HG03457 (cell line): ENCODE results near the gene SPOCK1.
"Not testable (repeated sequence)": the region's sequence is repeated elsewhere in the genome, so short reads cannot be mapped to it uniquely, and the experiment has no call there.

Experiments
- ATAC-seq: cut with Tn5 transposase; IDR thresholded peaks from one replicate; pipeline ENCODE4 v1.9.1; 2021; ENCODE audit warnings: moderate number of reproducible peaks; ENCODE audit not compliant: unreplicated experiment

SPOCK1 gene

DNA sequence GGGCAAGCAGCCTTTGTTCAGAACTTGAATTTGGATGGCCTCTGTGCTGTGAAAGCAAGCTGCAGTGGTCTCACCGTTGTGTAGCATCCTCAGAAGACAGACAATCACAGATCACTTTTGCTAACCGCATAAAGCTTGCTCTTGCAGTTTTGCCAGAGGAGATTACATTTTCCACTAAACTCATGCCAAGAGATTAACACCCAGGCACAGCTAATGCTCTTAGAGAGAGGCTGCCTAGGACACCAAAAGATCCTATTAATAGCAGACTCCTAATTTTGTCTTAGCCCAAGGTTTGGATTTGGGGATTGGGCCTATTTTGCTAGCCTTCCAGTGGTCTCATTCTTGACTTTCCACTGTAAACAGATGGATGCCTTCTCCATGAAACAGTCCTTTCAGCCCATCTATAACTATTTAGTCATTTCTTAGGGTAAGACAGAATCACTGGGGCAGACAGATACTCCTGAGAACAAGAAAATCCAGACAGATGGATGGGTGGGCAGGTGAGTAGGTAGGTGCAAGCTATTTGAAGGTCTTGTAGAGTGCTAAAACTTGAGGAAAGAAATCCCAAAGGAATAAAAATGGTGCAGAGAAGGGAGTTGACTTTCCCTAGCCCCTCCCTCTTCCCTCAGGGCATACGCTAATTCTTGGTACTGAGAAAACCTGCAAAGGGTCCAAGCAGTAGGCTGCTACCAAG lies 506.2 kb downstream of the SPOCK1 start:
- no peak for ATAC-seq

DNA sequence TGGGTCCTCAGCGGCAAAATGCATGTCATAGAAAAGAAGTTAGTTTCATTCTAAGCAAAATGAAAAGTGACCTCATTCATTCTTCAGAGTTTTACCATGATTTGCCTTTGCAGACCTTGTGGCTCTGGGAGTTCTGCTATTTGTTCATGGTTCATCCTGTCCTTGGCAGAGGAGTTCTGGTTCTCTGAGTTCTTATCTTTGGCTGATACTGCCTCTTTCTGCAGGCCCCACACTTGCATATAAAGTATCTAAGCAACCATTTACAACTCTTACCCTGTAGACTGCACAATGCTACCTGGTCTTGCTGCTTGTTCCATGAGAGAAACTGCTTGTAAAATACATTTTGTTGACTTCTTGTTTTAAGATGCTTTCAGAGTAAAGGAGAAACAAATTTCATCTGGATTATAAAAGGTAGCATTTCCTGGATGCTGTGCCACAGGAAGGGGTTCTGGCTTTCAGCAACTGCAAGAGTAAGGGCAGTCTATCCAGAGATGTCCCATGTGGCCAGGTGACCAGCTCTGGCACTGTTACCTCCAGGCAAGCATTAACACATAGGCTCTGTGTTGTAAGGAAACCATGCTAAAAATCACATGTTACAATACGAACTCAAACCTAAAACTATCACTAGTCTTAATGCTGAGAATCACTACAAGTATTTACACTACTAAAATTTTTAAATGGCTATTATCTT lies 513.2 kb downstream of the SPOCK1 start:
- ATAC-seq = no peak

DNA sequence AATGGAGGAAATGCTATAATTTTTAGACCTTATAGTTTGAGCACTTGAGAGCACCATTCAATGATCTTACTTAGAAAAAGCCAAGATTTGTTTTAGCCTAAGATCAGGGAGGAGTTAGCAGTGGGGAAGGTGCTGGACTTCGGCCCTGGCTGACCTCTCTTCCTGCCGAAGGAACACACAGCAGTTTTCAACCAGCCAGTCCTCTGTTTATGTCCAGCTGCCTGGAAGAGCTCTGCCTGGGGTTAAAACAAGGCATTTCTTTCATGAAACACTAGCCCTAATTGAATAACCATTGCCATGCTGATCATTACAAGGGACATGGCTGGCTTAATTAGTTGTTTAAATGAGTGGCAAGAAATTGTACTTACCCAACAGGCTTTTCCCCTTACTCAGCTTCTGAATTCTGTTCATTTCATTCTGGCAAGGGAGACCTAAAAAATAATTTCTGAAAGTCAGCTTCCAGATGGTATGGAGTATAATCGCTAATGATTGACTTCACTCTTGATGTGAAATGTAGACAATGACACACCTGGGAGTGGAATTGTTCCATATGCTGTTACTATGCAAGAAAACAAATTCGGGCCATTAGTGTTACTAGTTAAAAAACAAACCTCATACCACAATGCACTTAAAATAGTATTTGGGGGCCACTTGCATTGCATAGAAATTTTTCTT lies 514.2 kb downstream of the SPOCK1 start:
- ATAC-seq = no peak

DNA sequence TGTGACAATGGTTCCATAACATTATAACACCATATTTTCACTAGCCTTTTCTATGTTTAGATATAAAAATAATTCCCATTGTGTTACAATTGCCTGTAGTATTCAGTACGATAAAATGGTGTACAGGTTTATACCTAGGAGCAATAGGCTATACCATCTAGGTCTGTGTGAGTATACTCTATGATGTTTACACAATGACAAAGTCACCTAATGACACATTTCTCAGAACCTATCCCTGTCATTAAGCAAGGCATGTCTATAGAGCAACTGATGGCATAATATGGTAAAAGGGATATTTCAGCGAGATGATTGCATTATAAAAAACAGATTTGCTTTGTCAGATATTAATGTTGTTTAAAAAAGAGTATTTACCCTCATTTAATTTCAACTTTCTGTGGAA lies 517.2 kb downstream of the SPOCK1 start:
- no peak for ATAC-seq

DNA sequence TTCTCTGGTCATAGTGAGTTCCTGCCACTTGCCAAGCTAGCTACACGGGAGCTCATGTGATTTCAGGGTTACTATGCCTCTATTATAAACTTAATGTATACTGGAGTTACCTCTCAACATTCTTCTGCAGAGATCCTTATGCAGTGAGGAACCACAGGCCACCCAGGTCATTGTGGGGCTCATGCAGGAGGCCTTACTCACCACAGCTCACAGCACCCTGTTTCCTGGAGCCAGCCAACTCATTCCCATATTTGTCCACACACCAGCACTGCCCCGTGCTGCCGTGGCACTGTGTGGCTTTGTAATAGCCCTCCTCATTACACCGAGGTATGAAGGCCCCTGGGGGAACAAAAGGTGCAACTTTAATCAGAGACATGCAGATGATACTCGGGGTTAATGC lies 520.0 kb downstream of the SPOCK1 start:
- ATAC-seq = no peak

DNA sequence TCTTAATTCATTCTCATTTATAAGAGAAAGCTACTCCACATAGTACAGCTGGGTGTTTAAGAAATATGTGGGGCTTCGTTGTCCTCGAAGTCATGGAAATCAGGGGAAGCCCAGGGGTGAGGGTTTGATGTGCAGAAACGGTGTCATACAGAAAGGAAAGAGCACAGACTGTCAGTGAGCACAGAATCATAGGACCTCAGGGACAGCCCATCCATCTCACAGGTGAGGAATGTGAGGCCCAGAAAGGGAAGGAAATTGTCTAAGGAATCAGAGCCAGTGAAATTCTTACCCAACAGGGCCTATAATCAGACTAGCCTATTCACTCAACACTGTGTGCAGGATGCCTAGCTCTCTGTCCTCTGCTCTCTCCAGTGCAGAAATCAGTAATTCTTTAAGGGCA lies 535.6 kb downstream of the SPOCK1 start:
- ATAC-seq = no peak

DNA sequence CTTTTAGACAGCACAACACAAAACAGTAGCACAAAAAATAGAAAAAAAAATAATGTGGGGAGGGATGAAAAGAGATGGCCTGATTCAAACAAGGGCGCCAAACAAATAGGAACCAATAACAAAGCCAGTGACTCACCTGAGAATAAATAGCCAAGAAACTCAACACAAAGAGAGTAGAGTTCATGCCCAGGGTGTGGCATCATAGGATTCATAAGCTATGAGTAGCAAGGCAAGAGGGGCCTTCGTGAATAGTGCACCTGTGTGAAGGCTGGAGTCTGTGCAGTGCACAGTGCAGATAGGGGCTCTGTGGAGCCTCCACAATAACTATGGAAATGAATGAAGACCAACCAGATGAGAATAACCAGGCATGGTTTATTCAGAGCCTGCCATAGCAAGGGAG lies 541.7 kb downstream of the SPOCK1 start:
- no peak for ATAC-seq

DNA sequence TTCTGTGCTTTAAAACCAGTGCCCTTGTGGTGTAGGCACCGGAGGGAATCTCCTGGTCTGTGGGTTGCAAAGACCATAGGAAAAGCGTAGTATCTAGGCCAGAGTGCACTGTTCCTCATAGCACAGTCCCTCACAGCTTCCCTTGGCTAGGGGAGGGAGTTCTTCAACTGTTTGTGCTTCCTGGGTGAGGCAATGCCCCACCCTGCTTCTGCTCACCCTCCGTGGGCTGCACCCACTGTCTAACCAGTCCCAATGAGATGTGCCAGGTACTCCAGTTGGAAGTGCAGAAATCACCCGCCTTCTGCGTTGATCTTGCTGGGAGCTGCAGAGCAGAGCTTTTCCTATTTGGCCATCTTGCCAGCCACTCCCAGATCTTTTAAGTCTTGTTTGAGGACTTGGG lies 545.0 kb downstream of the SPOCK1 start:
- ATAC-seq = not testable (repeated sequence)

DNA sequence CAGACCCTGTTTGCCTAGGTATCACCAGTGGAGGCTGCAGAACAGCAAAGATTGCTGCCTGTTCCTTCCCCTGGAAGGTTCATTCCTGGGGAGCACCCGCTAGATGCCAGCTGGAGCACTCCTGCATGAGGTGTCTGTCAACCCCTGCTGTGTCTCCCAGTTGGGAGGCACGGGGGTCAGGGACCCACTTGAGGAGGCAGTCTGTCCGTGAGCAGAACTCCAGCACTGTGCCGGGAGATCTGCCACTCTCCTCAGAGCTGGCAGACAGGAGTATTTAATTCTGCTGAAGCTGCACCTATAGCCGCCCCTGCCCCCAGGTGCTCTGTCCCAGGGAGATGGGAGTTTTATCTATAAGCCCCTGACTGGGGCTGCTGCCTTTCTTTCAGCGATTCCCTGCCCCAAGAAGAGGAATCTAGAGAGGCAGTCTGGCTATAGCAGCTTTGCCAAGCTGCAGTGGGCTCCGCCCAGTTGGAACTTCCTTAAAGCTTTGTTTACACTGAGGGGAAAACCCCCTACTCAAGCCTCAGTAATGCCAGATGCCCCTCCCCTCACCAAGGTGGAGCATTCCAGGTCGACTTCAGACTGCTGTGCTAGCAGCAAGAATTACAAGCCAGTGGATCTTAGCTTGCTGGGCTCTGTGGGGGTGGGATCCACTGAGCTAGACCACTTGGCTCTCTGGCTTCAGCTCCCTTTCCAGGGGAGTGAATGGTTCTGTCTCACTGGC lies 545.6 kb downstream of the SPOCK1 start:
- not testable (repeated sequence) for ATAC-seq

DNA sequence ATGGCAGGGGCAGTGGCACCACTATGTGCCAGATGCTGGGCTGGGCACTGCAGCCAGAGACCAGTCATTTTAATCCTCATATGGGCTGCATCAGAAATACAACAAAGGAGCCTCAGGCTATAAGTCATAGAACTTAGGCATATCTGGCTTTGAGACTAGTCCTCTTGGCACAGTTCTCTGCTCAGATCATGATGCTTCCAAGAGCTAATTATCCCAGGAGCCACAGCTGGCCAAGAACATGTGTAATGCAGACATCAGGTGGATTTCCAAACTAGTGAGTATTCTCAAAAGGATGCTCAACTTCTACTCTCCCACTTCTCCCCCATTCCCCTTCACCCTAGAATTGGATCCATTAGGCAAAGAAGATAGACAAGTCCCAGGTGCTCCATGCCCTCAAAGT lies 571.6 kb downstream of the SPOCK1 start:
- ATAC-seq = no peak

DNA sequence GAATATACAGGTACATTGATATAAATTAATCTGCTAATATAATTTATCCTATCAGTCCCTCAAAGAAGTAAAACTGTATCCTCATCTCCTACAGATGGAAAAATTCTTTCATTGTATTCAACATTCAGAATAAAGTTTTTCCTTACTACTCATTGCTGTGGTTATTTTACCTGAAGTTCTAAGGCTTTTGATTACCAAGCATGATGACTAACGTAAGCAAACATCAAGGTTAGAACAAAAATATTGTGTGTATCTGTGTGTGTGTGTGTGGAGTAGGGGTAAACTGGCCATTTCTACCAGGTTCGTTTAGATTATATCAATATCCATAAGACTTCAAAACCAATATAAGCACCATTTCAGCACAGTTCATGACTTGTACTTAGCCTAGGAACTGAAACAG lies 573.1 kb downstream of the SPOCK1 start:
- ATAC-seq = no peak
